Pancreas (tissue), 10 donors: Measurements from ENCODE around the gene EBF4. TPM values are rescaled to one million over a fixed set of nuclear protein-coding genes. Genes with fewer than 3 reads are reported as not detected.

Experiments
- ATAC-seq, 4 donors: fragments of 200-7000 bp; cut with Tn5 transposase; one replicate each; pipeline versions ENCODE4 v1.8.0 to v1.9.1; 2020; ENCODE audit warnings: mild to moderate bottlenecking in 4 of 4, moderate library complexity in 4 of 4
- DNase-seq, 6 donors: peaks; one replicate each; pipeline ENCODE4 v3.0.0-alpha.2; 2020
- FAIRE-seq: peaks from 2 replicates; lab custom pipeline; 2012; peaks lifted over from hg19 to GRCh38; lab: Jason Lieb, UNC
- H3K27ac ChIP-seq, 4 donors: fragments of 200-600 bp; sonication (generic); 1 replicate in 3 of 4; 2 replicates in 1 of 4; pipeline versions ENCODE4 v1.5.0 to v1.8.0; 2020
- H3K27me3 ChIP-seq, 4 donors: fragments of 200-600 bp; one replicate each; pipeline ENCODE4 v1.8.0; 2021
- H3K36me3 ChIP-seq, 3 donors: fragments of 200-600 bp; sonication (generic) in 1 of 3; one replicate each; pipeline versions ENCODE4 v1.5.0 to v1.8.0; 2020 to 2021
- H3K4me1 ChIP-seq, 3 donors: fragments of 200-600 bp; one replicate each; pipeline ENCODE4 v1.8.0; 2021
- H3K4me3 ChIP-seq, 4 donors: fragments of 200-600 bp; sonication (generic) in 2 of 4; one replicate each; pipeline versions ENCODE4 v1.5.0 to v1.8.0; 2020 to 2021
- H3K9me3 ChIP-seq, 4 donors: fragments of 200-600 bp; one replicate each; pipeline ENCODE4 v1.8.0; 2021
- WGBS, 2 donors: extraction: QIAGEN DNeasy Blood & Tissue Kit; methylation state at CpG; one replicate each; pipeline ENCODE4 v1.1.7; 2013; 5-methylcytosine and 5-hydroxymethylcytosine counted together
- intact Hi-C, 3 donors: fragments of 100-400 bp; cut with DNase I; formaldehyde crosslinking; loops; one replicate each; pipeline versions ENCODE4 v1.11.1 to v1.14.2; 2022
- polyA plus RNA-seq, 2 donors: library from polyadenylated mRNA; stranded (reverse); fragments of 200-250 nt; gene quantifications; one replicate each; pipeline ENCODE4 v1.2.3, GENCODE V29; 2013
- total RNA-seq, 6 donors: library from RNA; stranded (reverse); fragmentation: NEBNext Ultra II Directional in 4 of 6; extraction: Animal tissue kit (Norgen Biotek cat#: 25700) in 4 of 6; gene quantifications; one replicate each; pipeline versions ENCODE4 v1.2.1 to v1.2.4, GENCODE V29; 2021 to 2023
- TF ChIP-seq, protein P1 (sequence below), 4 donors: fragments of 200-600 bp; sonication (generic) in 3 of 4; IDR thresholded peaks; one replicate each; pipeline versions ENCODE4 v1.5.0 to v1.8.0; 2021; ENCODE audit warnings: antibody characterized with exemption in 4 of 4
- donor health status: healthy with polysubstance abuse.
- donor health status: DM: no; HTN: no; CAD: no; lungs with moderate emphysema.
- donor health status: DM: no; HTN: no; CAD: no.
- donor health status: control.
- donor health status: control.
- donor health status: Bipolar disorder and iron deficiency.
- donor health status: DM: yes; HTN: yes; CAD: no.
- donor health status: DM: no; HTN: no; CAD: no.
- donor health status: DM: no; HTN: no; CAD: no.
- donor health status: DM: yes; HTN: yes; CAD: no.

Gene EBF4
- total and polyA plus RNA-seq, 8 donors = 6.8 to 25.3 (median 9.6) TPM

DNA sequence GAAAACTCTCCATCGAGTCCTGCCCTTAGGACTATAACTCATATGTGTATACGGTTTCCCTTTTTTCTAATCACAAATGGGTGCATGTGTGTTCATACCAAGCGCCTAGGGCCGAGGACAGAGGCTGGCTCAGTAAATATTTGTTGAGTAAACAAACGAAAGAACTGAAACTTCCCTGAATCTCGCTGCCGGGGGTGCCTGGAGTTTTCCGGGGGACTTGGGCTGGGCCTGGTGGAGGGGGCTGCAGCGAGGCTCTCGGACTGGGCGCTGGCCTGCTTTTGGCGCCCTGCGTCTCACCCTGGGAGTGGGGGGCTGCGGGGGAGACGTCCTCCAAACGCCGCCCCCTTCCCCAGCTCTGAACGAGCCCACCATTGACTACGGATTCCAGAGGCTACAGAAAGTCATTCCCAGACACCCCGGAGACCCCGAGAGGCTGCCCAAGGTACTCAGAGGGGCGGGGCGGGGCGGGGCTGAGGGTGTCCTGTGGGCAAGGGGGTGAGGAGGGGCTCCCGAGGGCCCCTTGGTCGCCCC lies 58.8 kb downstream of the EBF4 start:
- peak overlapping the region; percentile 18 to 62 (median 42) for H3K4me3 ChIP-seq
- no peaks in the 10 kb centered on the region for H3K9me3 ChIP-seq
- 1% methylated on average over 21 to 26 of the region's 26 CpGs for WGBS, 2 donors
- H3K27me3 ChIP-seq = no peaks in the 10 kb centered on the region
- H3K4me1 ChIP-seq = peaks cover 0 to 12% (median 3%) of the 10 kb centered on the region in 3 donors
- peak overlapping the region; percentile 27 to 63 (median 58) for H3K27ac ChIP-seq
- H3K36me3 ChIP-seq = no peaks in the 10 kb centered on the region
- DNase-seq (peak in 2 of 6 donors; percentile 37 to 61), FAIRE-seq (no peak), ATAC-seq (peak; percentile 49 to 70 (median 62))
- TF ChIP-seq, protein P1, sequence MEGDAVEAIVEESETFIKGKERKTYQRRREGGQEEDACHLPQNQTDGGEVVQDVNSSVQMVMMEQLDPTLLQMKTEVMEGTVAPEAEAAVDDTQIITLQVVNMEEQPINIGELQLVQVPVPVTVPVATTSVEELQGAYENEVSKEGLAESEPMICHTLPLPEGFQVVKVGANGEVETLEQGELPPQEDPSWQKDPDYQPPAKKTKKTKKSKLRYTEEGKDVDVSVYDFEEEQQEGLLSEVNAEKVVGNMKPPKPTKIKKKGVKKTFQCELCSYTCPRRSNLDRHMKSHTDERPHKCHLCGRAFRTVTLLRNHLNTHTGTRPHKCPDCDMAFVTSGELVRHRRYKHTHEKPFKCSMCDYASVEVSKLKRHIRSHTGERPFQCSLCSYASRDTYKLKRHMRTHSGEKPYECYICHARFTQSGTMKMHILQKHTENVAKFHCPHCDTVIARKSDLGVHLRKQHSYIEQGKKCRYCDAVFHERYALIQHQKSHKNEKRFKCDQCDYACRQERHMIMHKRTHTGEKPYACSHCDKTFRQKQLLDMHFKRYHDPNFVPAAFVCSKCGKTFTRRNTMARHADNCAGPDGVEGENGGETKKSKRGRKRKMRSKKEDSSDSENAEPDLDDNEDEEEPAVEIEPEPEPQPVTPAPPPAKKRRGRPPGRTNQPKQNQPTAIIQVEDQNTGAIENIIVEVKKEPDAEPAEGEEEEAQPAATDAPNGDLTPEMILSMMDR (IDR thresholded peaks at IDR 0.05) = no peak
- intact Hi-C loops = no loop called here

DNA sequence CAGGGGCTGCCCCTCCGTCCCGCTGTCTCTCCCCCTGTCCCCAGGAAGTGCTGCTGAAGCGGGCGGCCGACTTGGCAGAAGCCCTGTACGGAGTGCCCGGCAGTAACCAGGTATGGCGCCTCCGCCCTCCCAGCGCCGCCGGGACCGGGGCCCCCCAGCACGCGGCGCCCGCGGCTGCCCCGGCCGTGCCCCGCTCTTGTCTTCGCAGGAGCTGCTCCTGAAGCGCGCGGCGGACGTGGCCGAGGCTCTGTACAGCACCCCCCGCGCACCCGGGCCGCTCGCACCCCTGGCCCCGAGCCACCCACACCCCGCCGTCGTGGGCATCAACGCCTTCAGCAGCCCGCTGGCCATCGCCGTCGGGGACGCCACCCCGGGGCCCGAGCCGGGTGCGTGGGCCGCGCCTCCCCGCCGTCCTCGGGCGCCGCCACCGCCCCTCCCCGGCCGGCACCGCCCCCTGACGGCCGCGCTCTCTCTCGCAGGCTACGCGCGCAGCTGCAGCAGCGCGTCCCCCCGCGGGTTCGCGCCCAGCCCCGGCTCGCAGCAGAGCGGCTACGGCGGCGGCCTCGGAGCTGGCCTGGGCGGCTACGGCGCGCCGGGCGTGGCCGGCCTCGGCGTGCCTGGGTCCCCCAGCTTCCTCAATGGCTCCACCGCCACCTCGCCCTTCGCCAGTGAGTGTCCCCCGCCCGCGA lies 59.4 kb downstream of the EBF4 start:
- FAIRE-seq (no peak), DNase-seq (peak in 5 of 6 donors; percentile 40 to 84 (median 61)), ATAC-seq (peak; percentile 54 to 76 (median 60))
- Histone ChIP-seq H3K4me3 (peak overlapping the region; percentile 18 to 62 (median 42)), H3K9me3 (no peaks in the 10 kb centered on the region), H3K36me3 (no peaks in the 10 kb centered on the region), H3K4me1 (peaks cover 0 to 12% (median 3%) of the 10 kb centered on the region in 3 donors), H3K27ac (peak overlapping the region; percentile 27 to 63 (median 58)), H3K27me3 (no peaks in the 10 kb centered on the region)
- 1 to 2% methylated on average over 58 to 93 of the region's 93 CpGs for WGBS, 2 donors
- TF ChIP-seq, protein P1 (IDR thresholded peaks at IDR 0.05) = no peak
- intact Hi-C loops = no loop called here

DNA sequence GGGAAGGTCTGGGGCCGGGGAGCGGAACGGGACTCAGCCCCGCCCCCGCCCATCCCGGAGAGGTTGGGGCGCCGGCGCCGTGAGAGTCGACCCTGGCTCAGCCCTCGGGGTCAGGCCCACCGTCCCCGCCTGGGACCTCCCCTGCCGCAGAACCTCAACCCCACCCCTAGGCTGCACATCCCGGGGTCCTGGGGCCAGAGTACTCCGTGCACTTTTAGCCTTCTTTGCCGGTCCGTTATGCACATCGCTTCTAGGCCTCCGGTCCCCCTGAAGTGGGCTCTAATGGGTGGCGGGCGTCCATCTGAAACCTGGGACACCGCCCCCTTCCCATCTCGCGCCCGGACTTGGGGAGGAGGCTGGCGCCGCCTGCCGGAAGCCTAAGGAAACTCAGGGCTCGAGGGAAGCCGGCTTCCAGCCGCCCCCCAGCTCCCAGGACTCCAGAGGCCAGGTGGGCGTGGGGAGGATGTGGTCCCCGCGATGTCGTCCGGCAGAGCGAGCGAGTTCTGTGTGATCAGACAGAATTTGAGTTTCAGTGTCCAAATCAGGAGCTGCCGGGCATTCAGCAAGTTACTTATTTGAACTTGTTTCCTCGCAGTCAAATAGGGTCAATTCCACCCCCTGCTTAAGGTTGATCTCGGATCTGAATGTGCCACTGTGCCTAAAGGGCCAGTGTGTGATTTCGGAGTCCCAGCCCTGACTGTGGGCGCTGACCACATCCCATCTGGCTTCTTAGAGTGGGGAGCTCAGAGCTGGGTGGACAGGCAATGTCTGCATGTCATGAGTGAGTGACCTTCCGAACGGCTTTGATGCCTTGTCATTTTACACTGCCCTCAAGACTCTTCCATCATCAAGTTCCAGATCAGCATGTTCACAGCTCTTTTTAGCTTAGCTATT lies 60.2 kb downstream of the EBF4 start:
- 10 to 15% methylated on average over 36 to 47 of the region's 47 CpGs for WGBS, 2 donors

DNA sequence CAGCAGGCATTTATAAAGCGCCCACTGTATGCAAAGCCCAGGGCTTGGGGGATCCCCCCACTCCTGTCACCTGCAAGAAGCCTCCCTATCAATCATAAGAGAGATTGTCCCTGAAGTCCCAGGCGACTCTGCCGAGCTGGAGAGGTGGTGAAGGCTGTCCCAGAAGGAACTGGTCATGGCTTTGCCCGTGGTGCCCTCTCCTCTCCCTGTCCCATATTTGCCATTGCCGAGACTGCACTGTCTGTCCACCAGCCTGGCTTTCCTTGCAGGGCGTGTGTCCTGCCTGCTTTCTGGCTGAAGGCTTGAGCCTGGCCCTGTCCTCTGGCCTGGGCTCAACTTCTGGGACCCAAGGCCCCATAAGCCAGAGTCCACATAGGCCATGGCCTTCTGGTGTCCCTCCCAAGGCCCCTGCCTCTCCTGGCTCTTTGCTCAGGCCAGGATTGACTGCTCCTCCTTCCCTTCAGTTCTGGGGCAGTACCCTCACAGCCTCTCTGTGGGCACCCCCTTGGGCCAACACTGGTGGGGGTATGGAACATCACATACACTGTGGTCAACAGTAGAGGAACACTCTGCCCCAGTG lies 61.0 kb downstream of the EBF4 start:
- no peaks in the 10 kb centered on the region for H3K9me3 ChIP-seq
- no peak overlapping the region for H3K27ac ChIP-seq
- no peak overlapping the region for H3K4me3 ChIP-seq
- DNase-seq (no peak), FAIRE-seq (no peak), ATAC-seq (no peak)
- intact Hi-C loops = no loop called here
- peaks cover 0 to 12% (median 3%) of the 10 kb centered on the region in 3 donors for H3K4me1 ChIP-seq
- H3K36me3 ChIP-seq = no peaks in the 10 kb centered on the region
- TF ChIP-seq, protein P1 (IDR thresholded peaks at IDR 0.05) = no peak
- H3K27me3 ChIP-seq = no peaks in the 10 kb centered on the region
- WGBS, 2 donors = 74 to 79% methylated on average over 6 of the region's 6 CpGs

More for the DNA sequence above, 60.2 kb downstream of the EBF4 start:
- H3K9me3 ChIP-seq = no peaks in the 10 kb centered on the region
- no peaks in the 10 kb centered on the region for H3K36me3 ChIP-seq
- TF ChIP-seq, protein P1 (IDR thresholded peaks at IDR 0.05) = peak; percentile 30 to 67 (median 52)
- FAIRE-seq = no peak
- H3K27me3 ChIP-seq = no peaks in the 10 kb centered on the region
- intact Hi-C loops = no loop called here
- H3K27ac ChIP-seq = no peak overlapping the region
- H3K4me3 ChIP-seq = peak overlapping the region in 3 of 4 donors; percentile 34 to 62 (median 49)
- peak in 4 of 6 donors; percentile 30 to 75 (median 65) for DNase-seq
- ATAC-seq = peak in 2 of 4 donors; percentile 14 to 16
- H3K4me1 ChIP-seq = peaks cover 0 to 12% (median 3%) of the 10 kb centered on the region in 3 donors
